Skeletal muscle tissue (tissue), 4 donors: ENCODE data around the gene NAT14. TPM values are rescaled to one million over a fixed set of nuclear protein-coding genes. Genes with fewer than 3 reads are reported as not detected.

Experiments used
- H3K27ac ChIP-seq: one replicate; pipeline ENCODE4 v1.7.0; 2013; ENCODE audit warnings: mild to moderate bottlenecking, low read depth, low read length, inconsistent platforms
- H3K27me3 ChIP-seq, 3 donors: one replicate each; pipeline ENCODE4 v1.7.0; 2013; ENCODE audit warnings: low read length in 3 of 3; ENCODE audit not compliant: control insufficient read depth in 3 of 3, insufficient read depth in 3 of 3
- H3K36me3 ChIP-seq, 3 donors: one replicate each; pipeline ENCODE4 v1.7.0; 2013; ENCODE audit warnings: low read length in 3 of 3; ENCODE audit not compliant: control insufficient read depth in 3 of 3, insufficient read depth in 3 of 3
- H3K4me1 ChIP-seq, 3 donors: one replicate each; pipeline ENCODE4 v1.7.0; 2013; ENCODE audit warnings: low read length in 3 of 3, mild to moderate bottlenecking in 3 of 3; ENCODE audit not compliant: control insufficient read depth in 3 of 3, insufficient read depth in 3 of 3
- H3K4me3 ChIP-seq, 3 donors: one replicate each; pipeline ENCODE4 v1.7.0; 2013; ENCODE audit warnings: low read length in 3 of 3
- H3K9ac ChIP-seq, 3 donors: one replicate each; pipeline ENCODE4 v1.7.0; 2013; ENCODE audit warnings: low read length in 3 of 3, mild to moderate bottlenecking in 3 of 3, moderate library complexity in 2 of 3, low read depth in 1 of 3
- H3K9me3 ChIP-seq, 3 donors: one replicate each; pipeline ENCODE4 v1.7.0; 2013; ENCODE audit warnings: low read length in 3 of 3; ENCODE audit not compliant: control insufficient read depth in 3 of 3
- total RNA-seq: library from RNA; depleted of rRNA; stranded (reverse); fragments of >200 nt; gene quantifications from one replicate; pipeline ENCODE4 v1.2.3, GENCODE V29; 2014
- donor health status: Osteomylitis.

Gene NAT14
- total RNA-seq, 1 donor from 2014 or later: 8.4 TPM

- Histone ChIP-seq H3K4me1 (peaks cover 25 to 41% (median 37%) of the 10 kb centered on the region in 3 donors), H3K9ac (peak overlapping the region; percentile 51 to 60 (median 56)), H3K27ac (peak overlapping the region; percentile 88), H3K9me3 (no peaks in the 10 kb centered on the region), H3K4me3 (peak overlapping the region in 1 of 3 donors; percentile 22), H3K27me3 (peaks cover 7 to 38% (median 22%) of the 10 kb centered on the region in 3 donors), H3K36me3 (peaks cover 4 to 9% (median 5%) of the 10 kb centered on the region in 3 donors)
These were observed 2.3 kb downstream of the NAT14 start for GRCh38 chr19:55486971-55487923.

DNA sequence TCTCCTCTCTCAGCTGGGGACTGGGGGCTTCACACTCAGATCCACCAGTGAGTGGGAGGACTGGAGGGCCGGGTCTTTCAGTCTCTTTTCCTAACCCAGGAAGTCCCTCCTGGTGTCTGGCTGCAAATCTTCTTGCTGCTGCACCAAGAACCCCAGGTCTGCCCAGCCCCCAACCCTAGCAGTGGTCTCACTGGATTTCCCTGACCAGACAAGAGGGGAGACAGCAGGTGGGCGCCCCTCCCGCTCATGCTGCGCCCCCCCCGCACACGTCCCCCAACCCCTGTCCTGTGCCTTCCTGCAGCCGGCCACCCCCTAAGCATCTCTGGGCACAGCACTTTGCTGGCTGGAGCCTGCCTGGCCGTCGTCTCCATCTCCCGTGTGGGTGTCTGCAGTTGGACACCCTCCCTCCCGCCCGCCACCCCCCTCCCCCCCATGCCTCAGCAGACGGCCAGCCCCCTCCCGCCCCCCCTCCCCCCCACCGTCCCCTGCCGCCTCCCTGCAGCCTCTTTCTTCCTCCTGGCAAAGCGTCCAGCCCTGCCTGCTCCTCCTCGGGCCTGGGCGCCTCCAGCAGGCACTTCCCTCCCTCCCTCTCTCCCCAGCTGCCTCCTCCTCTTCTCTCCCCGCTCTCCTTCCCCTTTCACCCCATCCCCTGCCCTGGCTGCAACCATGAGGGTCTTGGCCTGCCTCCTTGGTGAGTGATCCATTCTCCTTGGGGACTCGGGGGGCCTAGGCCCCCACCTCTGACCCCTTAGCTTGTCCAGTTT, 3.1 kb downstream of the NAT14 start, which contains the start of gene SSC5D:
TSS of gene SSC5D (plus strand) at position 513 of the 764 bp plus-strand sequence. CDS start at position 667, 154 bp downstream.
- Histone ChIP-seq H3K27ac (peak within 1 kb of the TSS; percentile 88), H3K36me3 (peaks cover 0 to 4% (median 0%) of the 10 kb centered on the region in 3 donors), H3K27me3 (peaks cover 7 to 41% (median 26%) of the 10 kb centered on the region in 3 donors), H3K9me3 (no peaks in the 10 kb centered on the region), H3K4me1 (peaks cover 28 to 44% (median 41%) of the 10 kb centered on the region in 3 donors), H3K4me3 (peak within 1 kb of the TSS in 2 of 3 donors; percentile 22 to 38), H3K9ac (peak within 1 kb of the TSS; percentile 51 to 60 (median 56))

GRCh38 chr19:55488986-55489710, 4.2 kb downstream of the NAT14 start:
- Histone ChIP-seq H3K27ac (peak overlapping the region; percentile 54), H3K4me3 (no peak overlapping the region), H3K4me1 (peaks cover 30 to 43% (median 41%) of the 10 kb centered on the region in 3 donors), H3K9me3 (no peaks in the 10 kb centered on the region), H3K9ac (peak overlapping the region in 1 of 3 donors; percentile 45), H3K36me3 (no peaks in the 10 kb centered on the region), H3K27me3 (peaks cover 8 to 50% (median 26%) of the 10 kb centered on the region in 3 donors)

GRCh38 chr19:55489711-55490477, 4.9 kb downstream of the NAT14 start:
- peaks cover 9 to 51% (median 31%) of the 10 kb centered on the region in 3 donors for H3K27me3 ChIP-seq

DNA sequence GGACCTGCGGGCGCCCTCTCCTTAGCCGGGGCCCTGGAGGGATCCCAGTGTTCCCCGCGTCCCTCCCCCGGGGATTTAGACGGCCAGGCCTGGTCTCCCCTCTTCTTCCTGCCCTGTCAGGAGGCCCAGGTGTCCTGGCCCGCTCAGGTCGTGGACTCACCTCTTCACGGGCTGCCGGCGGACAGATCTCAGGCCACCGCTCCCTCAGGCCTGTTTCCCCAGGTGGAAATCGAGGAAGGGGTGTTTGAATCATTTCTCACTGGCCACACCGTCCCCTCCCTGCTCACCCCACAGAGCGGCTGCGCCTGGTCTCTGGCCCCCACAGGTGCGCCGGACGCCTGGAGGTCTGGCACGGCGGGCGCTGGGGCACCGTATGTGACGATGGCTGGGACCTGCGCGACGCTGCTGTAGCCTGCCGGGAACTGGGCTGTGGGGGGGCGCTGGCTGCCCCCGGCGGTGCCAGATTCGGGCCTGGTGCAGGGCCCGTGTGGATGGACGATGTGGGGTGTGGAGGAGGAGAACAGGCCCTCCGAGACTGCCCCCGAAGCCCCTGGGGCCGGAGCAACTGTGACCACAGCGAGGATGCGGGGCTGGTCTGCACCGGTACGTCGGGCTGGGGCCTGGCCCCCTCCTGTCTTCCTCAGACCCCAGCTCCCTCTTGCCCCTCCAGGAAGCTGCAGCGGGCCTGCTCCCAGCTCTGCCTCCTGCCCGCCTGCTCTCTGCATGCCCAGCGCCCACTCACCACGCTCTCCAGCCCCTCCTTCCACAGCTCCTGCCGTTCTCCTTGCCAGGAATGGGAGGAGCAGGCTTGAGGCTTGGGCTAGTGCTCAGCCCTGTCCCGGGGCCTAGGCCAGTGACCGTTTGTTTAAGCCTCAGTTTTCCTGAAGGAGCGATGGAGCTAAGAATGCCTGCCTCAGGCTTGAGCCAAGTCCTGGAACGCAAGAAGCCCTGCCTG, 5.8 kb downstream of the NAT14 start:
- H3K36me3 ChIP-seq: no peaks in the 10 kb centered on the region
- no peak overlapping the region for H3K9ac ChIP-seq
- peaks cover 18 to 33% (median 33%) of the 10 kb centered on the region in 3 donors for H3K4me1 ChIP-seq
- H3K9me3 ChIP-seq: no peaks in the 10 kb centered on the region
- H3K27me3 ChIP-seq: peaks cover 9 to 45% (median 30%) of the 10 kb centered on the region in 3 donors
- no peak overlapping the region for H3K27ac ChIP-seq
- no peak overlapping the region for H3K4me3 ChIP-seq

More at GRCh38 chr19:55489711-55490477, 4.9 kb downstream of the NAT14 start:
- Histone ChIP-seq H3K36me3 (no peaks in the 10 kb centered on the region), H3K4me3 (no peak overlapping the region), H3K9ac (peak overlapping the region in 1 of 3 donors; percentile 45), H3K4me1 (peaks cover 24 to 40% (median 40%) of the 10 kb centered on the region in 3 donors), H3K27ac (no peak overlapping the region), H3K9me3 (no peaks in the 10 kb centered on the region)

DNA sequence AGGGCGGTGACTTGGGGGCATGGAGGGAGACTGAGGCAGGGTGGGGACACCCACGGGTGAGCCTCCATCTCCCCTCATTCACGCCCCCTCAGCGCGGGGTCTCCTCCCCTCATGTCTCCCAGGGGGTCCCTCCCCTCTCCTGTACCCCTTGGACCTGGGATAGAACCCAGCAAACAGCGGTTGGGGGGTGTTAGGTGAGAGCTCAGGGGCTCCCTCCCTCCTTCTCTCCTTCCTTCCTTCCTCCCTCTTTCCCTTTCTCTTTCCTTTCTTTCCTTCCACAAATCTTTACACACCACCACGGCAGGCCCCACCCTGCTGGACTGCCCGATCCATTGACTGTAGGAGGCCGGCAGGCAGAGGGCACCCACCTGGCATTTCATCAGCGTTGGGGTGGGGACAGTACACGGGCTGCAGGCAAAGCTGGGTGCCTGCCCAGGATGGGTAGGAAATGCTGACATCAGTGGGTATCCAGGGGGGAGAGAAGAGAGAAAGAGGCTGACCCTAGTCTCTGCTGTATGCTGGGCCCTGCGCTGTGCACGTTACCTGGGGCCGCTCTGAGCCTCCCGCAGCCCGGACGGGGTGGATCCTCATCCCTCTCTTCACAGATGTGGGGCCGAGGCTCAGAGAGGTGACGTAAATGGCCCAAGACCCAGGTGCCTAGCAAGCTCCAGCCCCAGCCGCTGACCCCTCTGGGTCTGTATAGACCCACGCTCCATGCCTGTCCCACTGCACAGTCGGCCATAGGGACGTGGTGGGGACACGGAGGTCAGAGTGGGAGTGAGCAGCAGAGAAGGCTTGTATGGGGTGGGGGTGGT, 6.8 kb downstream of the NAT14 start:
- Histone ChIP-seq H3K4me3 (no peak overlapping the region), H3K36me3 (no peaks in the 10 kb centered on the region), H3K9me3 (no peaks in the 10 kb centered on the region), H3K4me1 (peaks cover 13 to 24% (median 23%) of the 10 kb centered on the region in 3 donors), H3K9ac (no peak overlapping the region), H3K27me3 (peaks cover 9 to 39% (median 24%) of the 10 kb centered on the region in 3 donors), H3K27ac (no peak overlapping the region)

GRCh38 chr19:55492362-55492944, 7.5 kb downstream of the NAT14 start:
- H3K4me3 ChIP-seq: no peak overlapping the region
- no peaks in the 10 kb centered on the region for H3K9me3 ChIP-seq
- no peak overlapping the region for H3K27ac ChIP-seq
- H3K4me1 ChIP-seq: peaks cover 9 to 17% (median 17%) of the 10 kb centered on the region in 3 donors
- no peak overlapping the region for H3K9ac ChIP-seq
- H3K27me3 ChIP-seq: peaks cover 9 to 35% (median 24%) of the 10 kb centered on the region in 3 donors
- no peaks in the 10 kb centered on the region for H3K36me3 ChIP-seq
